Right lobe of liver (tissue), 6 donors: ENCODE measurements around the gene RASGRP4. TPM values are rescaled to one million over a fixed set of nuclear protein-coding genes. Genes with fewer than 3 reads are reported as not detected.
A peak's percentile ranks its signal among the peaks of the same experiment; 100 is the strongest.

ENCODE experiments used
- ATAC-seq, 4 donors: fragments of 200-7000 bp; cut with Tn5 transposase; one replicate each; pipeline ENCODE4 v1.9.1; 2020; ENCODE audit warnings: mild to moderate bottlenecking in 4 of 4, moderate library complexity in 4 of 4
- DNase-seq, 3 donors: peaks; one replicate each; pipeline ENCODE4 v3.0.0-alpha.2; 2020
- H3K27ac ChIP-seq, 3 donors: fragments of 200-600 bp; one replicate each; pipeline ENCODE4 v1.8.0; 2022
- H3K27me3 ChIP-seq, 2 donors: fragments of 200-600 bp; one replicate each; pipeline ENCODE4 v1.8.0; 2022
- H3K36me3 ChIP-seq, 4 donors: fragments of 200-600 bp; sonication (generic) in 1 of 4; one replicate each; pipeline versions ENCODE4 v1.5.1 to v1.8.0; 2017 to 2022; ENCODE audit warnings: control low read depth in 1 of 4
- H3K4me1 ChIP-seq, 4 donors: fragments of 200-600 bp; sonication (generic) in 1 of 4; one replicate each; pipeline versions ENCODE4 v1.5.1 to v1.8.0; 2017 to 2022; ENCODE audit warnings: control low read depth in 1 of 4
- H3K4me3 ChIP-seq, 3 donors: fragments of 200-600 bp; one replicate each; pipeline ENCODE4 v1.8.0; 2022
- H3K9me3 ChIP-seq, 4 donors: fragments of 200-600 bp; sonication (generic) in 1 of 4; one replicate each; pipeline versions ENCODE4 v1.5.1 to v1.8.0; 2017 to 2022; ENCODE audit warnings: control low read depth in 1 of 4
- POLR2A ChIP-seq: fragments of 450-650 bp; IDR thresholded peaks from one replicate; pipeline ENCODE4 v1.6.1; 2017; ENCODE audit warnings: antibody characterized with exemption, mild to moderate bottlenecking
- WGBS: methylation state at CpG from one replicate; pipeline ENCODE4 v1.1.6; 2018; ENCODE audit warnings: low coverage, low lambda C conversion rate; ENCODE audit not compliant: insufficient coverage; ENCODE audit errors: missing lambda C conversion rate; 5-methylcytosine and 5-hydroxymethylcytosine counted together
- intact Hi-C, 2 donors: fragments of 100-400 bp; cut with DNase I; formaldehyde crosslinking; loops; one replicate each; pipeline versions ENCODE4 v1.11.2 to v1.14.1; 2022
- total RNA-seq, 6 experiments: library from RNA; depleted of rRNA in 2 of 6; stranded (reverse); fragments of >200 nt in 2 of 6; fragmentation: NEBNext Ultra II Directional in 3 of 6; extraction: Animal tissue kit (Norgen Biotek cat#: 25700) in 3 of 6; gene quantifications; one replicate each; pipeline versions ENCODE4 v1.1.0 to v1.2.4, GENCODE V29; 2016 to 2023
- TF ChIP-seq, protein P1 (sequence below), 4 donors: fragments of 200-600 bp in 3 of 4; fragments of 450-650 bp in 1 of 4; IDR thresholded peaks; one replicate each; pipeline versions ENCODE4 v1.5.1 to v1.8.0; 2016 to 2022; ENCODE audit warnings: antibody characterized with exemption in 4 of 4, mild to moderate bottlenecking in 2 of 4
- donor health status: DM: no; HTN: yes; CAD: no.
- donor health status: DM: no; HTN: no; CAD: no.
- donor health status: DM: no; HTN: no; CAD: no.
- donor health status: DM: no; HTN: yes; CAD: no.
- donor health status: DM: no; HTN: yes; CAD: no.

Gene RASGRP4
- total RNA-seq, 6 experiments from 2014 or later: 0.77 to 1.5 (median 0.93) TPM

DNA sequence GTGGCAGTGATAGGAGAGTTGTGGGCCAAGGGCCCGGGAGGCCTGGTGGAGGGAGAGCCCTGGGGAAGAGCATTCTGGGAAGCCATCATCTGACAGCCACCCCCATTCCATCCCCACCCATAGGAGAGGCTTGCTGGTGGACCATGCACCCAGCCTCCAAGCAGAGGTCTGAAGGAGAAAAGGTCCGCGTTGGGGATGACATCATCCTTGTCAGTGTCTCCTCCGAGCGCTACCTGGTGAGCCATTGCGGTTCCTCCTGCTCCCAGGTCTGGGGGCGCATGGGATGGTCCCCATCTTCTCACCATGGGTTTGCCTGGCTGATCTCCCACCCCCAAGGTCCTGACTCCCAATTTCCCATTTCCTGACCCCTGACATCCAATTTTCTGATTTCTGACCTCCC, 18.0 kb upstream of the RASGRP4 start:
- Histone ChIP-seq H3K4me3 (no peak overlapping the region), H3K36me3 (no peaks in the 10 kb centered on the region), H3K9me3 (no peaks in the 10 kb centered on the region), H3K4me1 (no peaks in the 10 kb centered on the region), H3K27me3 (no peaks in the 10 kb centered on the region), H3K27ac (no peak overlapping the region)
- DNase-seq (no peak), ATAC-seq (no peak)
- WGBS: 37% methylated on average over 2 of the region's 7 CpGs
- no peak for TF ChIP-seq POLR2A
- TF ChIP-seq, protein P1, sequence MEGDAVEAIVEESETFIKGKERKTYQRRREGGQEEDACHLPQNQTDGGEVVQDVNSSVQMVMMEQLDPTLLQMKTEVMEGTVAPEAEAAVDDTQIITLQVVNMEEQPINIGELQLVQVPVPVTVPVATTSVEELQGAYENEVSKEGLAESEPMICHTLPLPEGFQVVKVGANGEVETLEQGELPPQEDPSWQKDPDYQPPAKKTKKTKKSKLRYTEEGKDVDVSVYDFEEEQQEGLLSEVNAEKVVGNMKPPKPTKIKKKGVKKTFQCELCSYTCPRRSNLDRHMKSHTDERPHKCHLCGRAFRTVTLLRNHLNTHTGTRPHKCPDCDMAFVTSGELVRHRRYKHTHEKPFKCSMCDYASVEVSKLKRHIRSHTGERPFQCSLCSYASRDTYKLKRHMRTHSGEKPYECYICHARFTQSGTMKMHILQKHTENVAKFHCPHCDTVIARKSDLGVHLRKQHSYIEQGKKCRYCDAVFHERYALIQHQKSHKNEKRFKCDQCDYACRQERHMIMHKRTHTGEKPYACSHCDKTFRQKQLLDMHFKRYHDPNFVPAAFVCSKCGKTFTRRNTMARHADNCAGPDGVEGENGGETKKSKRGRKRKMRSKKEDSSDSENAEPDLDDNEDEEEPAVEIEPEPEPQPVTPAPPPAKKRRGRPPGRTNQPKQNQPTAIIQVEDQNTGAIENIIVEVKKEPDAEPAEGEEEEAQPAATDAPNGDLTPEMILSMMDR (IDR thresholded peaks at IDR 0.05): no peak
- intact Hi-C loops: no loop called here

DNA sequence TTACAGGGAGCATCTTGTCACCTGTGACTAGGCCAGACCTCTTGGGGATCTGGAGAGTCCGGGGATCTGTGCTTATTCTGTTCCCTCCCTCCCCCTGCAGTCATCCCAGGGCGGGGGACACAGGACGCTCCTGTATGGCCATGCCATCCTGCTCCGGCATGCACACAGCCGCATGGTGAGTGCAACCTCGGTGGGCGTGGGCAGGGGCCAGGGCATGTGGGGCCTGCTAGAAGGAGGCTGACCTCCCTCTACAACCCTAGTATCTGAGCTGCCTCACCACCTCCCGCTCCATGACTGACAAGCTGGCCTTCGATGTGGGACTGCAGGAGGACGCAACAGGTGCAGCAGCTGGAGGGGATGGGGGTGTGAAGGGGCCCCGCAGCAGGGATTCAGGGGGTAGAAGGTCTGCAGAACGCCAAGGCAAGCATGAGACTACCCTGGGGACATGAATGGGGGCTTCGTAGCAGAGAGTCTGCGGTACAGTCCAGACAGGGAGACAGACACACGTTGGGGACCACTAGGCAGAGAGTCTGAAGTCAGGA, 17.5 kb upstream of the RASGRP4 start:
- ATAC-seq: no peak
- Histone ChIP-seq H3K9me3 (no peaks in the 10 kb centered on the region), H3K4me3 (no peak overlapping the region), H3K4me1 (no peaks in the 10 kb centered on the region), H3K27ac (no peak overlapping the region), H3K36me3 (no peaks in the 10 kb centered on the region), H3K27me3 (no peaks in the 10 kb centered on the region)
- DNase-seq: no peak
- WGBS: 80% methylated on average over 8 of the region's 15 CpGs
- TF ChIP-seq POLR2A: no peak
- TF ChIP-seq, protein P1 (IDR thresholded peaks at IDR 0.05): no peak
- intact Hi-C loops: no loop called here

DNA sequence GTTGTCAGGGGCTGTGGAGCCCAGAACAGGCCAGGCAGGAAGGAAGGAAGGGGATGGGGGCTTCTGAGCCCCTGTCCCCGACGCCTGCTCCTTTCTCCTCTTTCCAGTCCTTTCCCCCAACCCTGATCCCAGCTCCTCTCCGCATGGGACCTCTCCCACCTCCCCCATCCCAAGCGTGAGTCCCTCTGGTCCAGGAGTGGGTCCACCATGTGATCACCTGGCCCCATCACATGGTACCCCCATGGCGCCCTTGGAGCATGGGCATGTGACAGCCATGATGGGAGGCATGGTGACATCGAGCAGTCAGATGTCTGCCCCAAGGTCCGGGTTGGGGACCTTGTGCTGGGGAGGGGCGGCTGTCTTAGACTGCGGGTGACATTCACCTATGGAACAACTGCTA, 16.7 kb upstream of the RASGRP4 start:
- TF ChIP-seq POLR2A: no peak
- TF ChIP-seq, protein P1 (IDR thresholded peaks at IDR 0.05): no peak
- no peak overlapping the region for H3K27ac ChIP-seq
- no peaks in the 10 kb centered on the region for H3K27me3 ChIP-seq
- intact Hi-C loops: no loop called here
- no peak for DNase-seq
- no peaks in the 10 kb centered on the region for H3K9me3 ChIP-seq
- no peaks in the 10 kb centered on the region for H3K4me1 ChIP-seq
- WGBS: 68% methylated on average over 5 of the region's 9 CpGs
- ATAC-seq: peak in 1 of 4 donors; percentile 6
- no peak overlapping the region for H3K4me3 ChIP-seq
- H3K36me3 ChIP-seq: no peaks in the 10 kb centered on the region

DNA sequence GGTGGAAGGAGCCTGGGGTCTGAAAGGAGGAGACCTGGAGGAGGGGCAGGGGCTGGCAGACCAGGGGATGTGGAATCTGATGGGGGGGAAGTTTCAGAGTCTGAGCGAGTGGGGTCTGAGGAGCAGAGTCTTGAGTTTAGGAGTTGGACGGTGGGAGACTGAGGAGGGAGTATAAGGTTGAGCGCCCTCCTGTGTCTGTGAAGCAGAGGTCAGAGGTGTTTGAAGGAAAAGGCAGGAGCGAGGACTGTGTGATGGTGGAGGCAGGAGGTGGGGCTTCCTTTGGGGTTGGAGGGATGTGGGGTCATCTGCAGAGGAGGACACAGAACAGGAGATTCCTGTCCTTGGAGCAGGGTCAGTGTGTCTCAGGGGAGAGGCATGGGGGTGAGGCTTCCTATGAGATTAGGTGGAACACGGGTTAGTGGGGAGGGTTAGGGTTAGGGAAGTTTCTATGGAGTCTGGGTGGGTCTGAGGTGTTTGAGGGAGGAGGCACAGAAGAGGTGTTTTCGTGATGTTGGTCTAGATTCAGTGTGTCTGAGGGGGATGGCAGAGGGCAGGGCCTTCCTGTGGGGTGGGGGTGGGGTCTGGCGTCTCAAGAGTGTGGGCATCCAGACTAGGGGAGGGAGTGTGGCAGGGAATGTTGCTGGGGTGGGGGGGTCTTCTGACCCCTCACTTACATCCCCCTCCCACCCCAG, 15.8 kb upstream of the RASGRP4 start:
- TF ChIP-seq, protein P1 (IDR thresholded peaks at IDR 0.05): no peak
- TF ChIP-seq POLR2A: no peak
- Histone ChIP-seq H3K36me3 (no peaks in the 10 kb centered on the region), H3K9me3 (no peaks in the 10 kb centered on the region), H3K27ac (no peak overlapping the region), H3K27me3 (no peaks in the 10 kb centered on the region), H3K4me1 (no peaks in the 10 kb centered on the region), H3K4me3 (no peak overlapping the region)
- 45% methylated on average over 7 of the region's 7 CpGs for whole genome bisulfite sequencing
- no peak for ATAC-seq
- intact Hi-C loops: no loop called here
- DNase-seq: no peak
